H1 (cell line): Measurements from ENCODE around the gene ANGPTL5. TPM values are rescaled to one million over a fixed set of nuclear protein-coding genes. Genes with fewer than 3 reads are reported as not detected.

Experiments used
- CTCF ChIA-PET: fragments of 300-600 bp; sonication (Branson Sonifier 250); formaldehyde crosslinking; loops from one replicate; lab custom pipeline; 2021; ENCODE audit not compliant: partially characterized antibody; lab: Charles Lee
- POLR2A ChIA-PET: fragments of 300-600 bp; sonication (Branson Sonifier 250); formaldehyde crosslinking; loops from one replicate; lab custom pipeline; 2021; ENCODE audit warnings: inconsistent platforms; ENCODE audit not compliant: partially characterized antibody; lab: Charles Lee
- DNase-seq, 2 experiments: peaks; one replicate each; pipeline versions ENCODE4 v3.0.0 to v3.0.0-alpha.2; 2010 to 2022; ENCODE audit warnings: low spot score in 2 of 2, low read depth in 1 of 2, mixed read lengths in 1 of 2
- FAIRE-seq: peaks from 2 replicates; lab custom pipeline; 2011; peaks lifted over from hg19 to GRCh38; lab: Jason Lieb, UNC
- H2AFZ ChIP-seq: 2 replicates; pipeline ENCODE4 v1.8.1; 2012; ENCODE audit warnings: low read length, inconsistent platforms
- H2AK5ac ChIP-seq: 2 replicates; pipeline ENCODE4 v1.6.1; 2013; ENCODE audit warnings: low read depth, low read length
- H2BK120ac ChIP-seq: replicated peaks from 2 replicates; pipeline ENCODE3; 2013; ENCODE audit warnings: low read depth, low read length, inconsistent platforms
- H2BK12ac ChIP-seq: 2 replicates; pipeline ENCODE4 v1.6.1; 2013; ENCODE audit warnings: low read depth, low read length
- H2BK15ac ChIP-seq: 2 replicates; pipeline ENCODE4 v1.6.1; 2013; ENCODE audit warnings: low read length
- H2BK20ac ChIP-seq: 2 replicates; pipeline ENCODE4 v1.6.1; 2013; ENCODE audit warnings: low read length
- H2BK5ac ChIP-seq: 2 replicates; pipeline ENCODE4 v1.6.1; 2013; ENCODE audit warnings: low read depth, low read length
- H3K14ac ChIP-seq: 2 replicates; pipeline ENCODE4 v1.6.1; 2013; ENCODE audit warnings: inconsistent platforms; ENCODE audit not compliant: insufficient read length
- H3K18ac ChIP-seq: 2 replicates; pipeline ENCODE4 v1.6.1; 2013; ENCODE audit warnings: low read length; ENCODE audit errors: extremely low read depth
- H3K23ac ChIP-seq: 2 replicates; pipeline ENCODE4 v1.6.1; 2013; ENCODE audit warnings: inconsistent platforms; ENCODE audit not compliant: insufficient read length
- H3K23me2 ChIP-seq: 2 replicates; pipeline ENCODE4 v1.6.1; 2013; ENCODE audit warnings: low read depth, low read length
- H3K27ac ChIP-seq: 2 replicates; pipeline ENCODE4 v1.6.1; 2011; ENCODE audit warnings: low read depth, low read length, inconsistent platforms
- H3K27me3 ChIP-seq, 4 experiments: replicated peaks in 1 of 4; 1 replicate in 1 of 4; 2 replicates in 3 of 4; pipeline versions ENCODE4 v1.6.1 to v1.8.1; 2011 to 2013; ENCODE audit warnings: low read length in 3 of 4, mild to moderate bottlenecking in 3 of 4, inconsistent platforms in 2 of 4, mixed read lengths in 2 of 4, moderate library complexity in 1 of 4; ENCODE audit not compliant: control insufficient read depth in 3 of 4, insufficient read depth in 3 of 4; ENCODE audit errors: extremely low read depth in 1 of 4
- H3K36me3 ChIP-seq, 4 experiments: 2 replicates each; pipeline versions ENCODE4 v1.6.1 to v1.8.1; 2011 to 2013; ENCODE audit warnings: mild to moderate bottlenecking in 4 of 4, low read length in 3 of 4, moderate library complexity in 2 of 4, control low read depth in 1 of 4, inconsistent platforms in 1 of 4; ENCODE audit not compliant: insufficient read depth in 4 of 4, control insufficient read depth in 2 of 4
- H3K4ac ChIP-seq: replicated peaks from 2 replicates; pipeline ENCODE3; 2013; ENCODE audit warnings: low read length, low read depth, mixed read lengths, inconsistent platforms; ENCODE audit not compliant: insufficient read length
- H3K4me1 ChIP-seq, 4 experiments: replicated peaks in 1 of 4; 1 replicate in 1 of 4; 2 replicates in 3 of 4; pipeline versions ENCODE4 v1.6.1 to v1.8.1; 2011 to 2013; ENCODE audit warnings: low read length in 3 of 4, inconsistent platforms in 2 of 4, mixed read lengths in 1 of 4; ENCODE audit not compliant: insufficient read depth in 4 of 4, control insufficient read depth in 3 of 4
- H3K4me2 ChIP-seq, 2 experiments: 2 replicates each; pipeline versions ENCODE4 v1.6.1 to v1.8.1; 2011 to 2013; ENCODE audit warnings: low read depth in 2 of 2, low read length in 2 of 2, control low read depth in 1 of 2, inconsistent platforms in 1 of 2, mild to moderate bottlenecking in 1 of 2; ENCODE audit not compliant: insufficient read depth in 1 of 2
- H3K4me3 ChIP-seq, 4 experiments: fragments of 200-600, 300-600 bp in 1 of 4; sonication (generic), shearing (Covaris generic), sonication (Bioruptor Twin) in 1 of 4; 2 replicates each; pipeline versions ENCODE4 v1.5.1 to v1.8.1; 2011 to 2016; ENCODE audit warnings: low read length in 4 of 4, low read depth in 3 of 4, control low read depth in 2 of 4, inconsistent platforms in 2 of 4, mild to moderate bottlenecking in 2 of 4, mixed read lengths in 1 of 4, moderate library complexity in 1 of 4; ENCODE audit not compliant: insufficient read depth in 2 of 4; ENCODE audit errors: extremely low read depth in 1 of 4
- H3K56ac ChIP-seq: replicated peaks from 2 replicates; pipeline ENCODE3; 2013; ENCODE audit warnings: low read depth, mild to moderate bottlenecking, mixed read lengths, low read length, inconsistent platforms; ENCODE audit not compliant: insufficient read length
- H3K79me1 ChIP-seq: 2 replicates; pipeline ENCODE4 v1.6.1; 2013; ENCODE audit warnings: low read depth, low read length, control low read depth
- H3K79me2 ChIP-seq, 2 experiments: 2 replicates each; pipeline versions ENCODE4 v1.6.1 to v1.8.1; 2012 to 2013; ENCODE audit warnings: low read length in 2 of 2, mild to moderate bottlenecking in 2 of 2, inconsistent platforms in 1 of 2; ENCODE audit not compliant: insufficient read depth in 2 of 2, control insufficient read depth in 1 of 2
- H3K9ac ChIP-seq, 4 experiments: replicated peaks in 1 of 4; 1 replicate in 1 of 4; 2 replicates in 3 of 4; pipeline versions ENCODE4 v1.6.1 to v1.8.1; 2011 to 2013; ENCODE audit warnings: low read depth in 3 of 4, low read length in 3 of 4, control low read depth in 2 of 4, mild to moderate bottlenecking in 2 of 4, moderate library complexity in 2 of 4, inconsistent platforms in 1 of 4; ENCODE audit errors: extremely low read depth in 1 of 4
- H3K9me3 ChIP-seq, 2 experiments: 2 replicates each; pipeline versions ENCODE4 v1.6.1 to v1.8.1; 2012 to 2013; ENCODE audit warnings: mild to moderate bottlenecking in 2 of 2, moderate library complexity in 2 of 2, control low read depth in 1 of 2, inconsistent platforms in 1 of 2, low read depth in 1 of 2, low read length in 1 of 2, mixed read lengths in 1 of 2; ENCODE audit not compliant: insufficient read depth in 2 of 2
- H4K20me1 ChIP-seq, 2 experiments: replicated peaks in 1 of 2; 2 replicates each; pipeline versions ENCODE3 to v1.8.1; 2011 to 2013; ENCODE audit warnings: inconsistent platforms in 2 of 2, low read length in 2 of 2, mild to moderate bottlenecking in 1 of 2; ENCODE audit not compliant: insufficient read depth in 2 of 2, control insufficient read depth in 1 of 2
- H4K5ac ChIP-seq: 2 replicates; pipeline ENCODE4 v1.6.1; 2013; ENCODE audit warnings: low read length, low read depth, mixed read lengths, inconsistent platforms; ENCODE audit not compliant: insufficient read length
- H4K8ac ChIP-seq: 2 replicates; pipeline ENCODE4 v1.8.0; 2013; ENCODE audit warnings: mild to moderate bottlenecking, moderate library complexity, low read length, inconsistent platforms; ENCODE audit not compliant: insufficient read depth; ENCODE audit errors: extremely low read depth
- H4K91ac ChIP-seq: replicated peaks from 2 replicates; pipeline ENCODE3; 2013; ENCODE audit warnings: low read length, mixed read lengths, inconsistent platforms; ENCODE audit not compliant: insufficient read length
- KDM4A ChIP-seq: IDR thresholded peaks from one replicate; pipeline ENCODE4 v1.7.1; 2012; ENCODE audit warnings: low read depth, mild to moderate bottlenecking, moderate library complexity, low read length, inconsistent platforms; ENCODE audit not compliant: severe bottlenecking
- RAD21 ChIP-seq, 2 experiments: IDR thresholded peaks in 1 of 2; conservative IDR thresholded peaks in 1 of 2; 2 replicates each; pipeline ENCODE4 v1.6.1; 2011; ENCODE audit warnings: low read depth in 2 of 2, low read length in 2 of 2, improper control_type of control experiment in 1 of 2, inconsistent platforms in 1 of 2, mild to moderate bottlenecking in 1 of 2, moderate library complexity in 1 of 2
- SRF ChIP-seq: IDR thresholded peaks from 2 replicates; pipeline ENCODE4 v1.6.1; 2011; ENCODE audit warnings: mild to moderate bottlenecking, low read depth, low read length, moderate library complexity
- WGBS, 2 experiments: shearing (Covaris generic) in 1 of 2; methylation state at CpG; one replicate each; pipeline versions ENCODE4 v1.1.6 to v1.1.7; 2013 to 2015; ENCODE audit warnings: low lambda C conversion rate in 2 of 2, mixed read lengths in 2 of 2, inconsistent platforms in 1 of 2, low coverage in 1 of 2, missing lambda C conversion rate in 1 of 2; ENCODE audit not compliant: insufficient replicate concordance in 2 of 2, insufficient coverage in 1 of 2, insufficient read length in 1 of 2; ENCODE audit errors: extremely low coverage in 1 of 2, missing lambda C conversion rate in 1 of 2; 5-methylcytosine and 5-hydroxymethylcytosine counted together
- polyA plus RNA-seq, 7 experiments: library from polyadenylated mRNA; depleted of rRNA in 3 of 7; stranded (reverse) in 5 of 7; unstranded in 2 of 7; fragments of >200 nt in 5 of 7; fragments of 200-250 nt in 2 of 7; gene quantifications; 1 replicate in 5 of 7; 2 replicates in 1 of 7; 4 replicates in 1 of 7; pipeline versions ENCODE4 v1.2.1 to v1.2.3, GENCODE V29; 2011 to 2013; ENCODE audit warnings: missing spikeins in 2 of 7, mixed read lengths in 2 of 7
- total RNA-seq: library from RNA; stranded (reverse); fragmentation: NEBNext Ultra II Directional; extraction: Animal tissue kit (Norgen Biotek cat#: 25700); gene quantifications from 2 replicates; pipeline ENCODE4 v1.2.1, GENCODE V29; 2021

Gene ANGPTL5
- total and polyA plus RNA-seq, 2 of the 8 experiments (the other 6 are each of a cell fraction or from before 2014, with no cell fraction given): not detected

GRCh38 chr11:101848262-101848661, 68.1 kb downstream of the ANGPTL5 start:
- no peak overlapping the region for H3K4me2 ChIP-seq
- H4K5ac ChIP-seq: no peak overlapping the region
- H3K79me2 ChIP-seq: no peaks in the 10 kb centered on the region
- TF ChIP-seq RAD21 (IDR thresholded peaks at IDR 0.05 in 1 of 2, conservative IDR thresholded peaks at IDR 0.05 in 1 of 2; ENCODE audit: low read depth in 2 of 2, low read length in 2 of 2) (peak in 1 of 2 experiments; percentile 30; a peak in 3 of 4 replicates), SRF (no peak), KDM4A (no peak)
- FAIRE-seq (no peak), DNase-seq (no peak)
- no peaks in the 10 kb centered on the region for H3K23me2 ChIP-seq
- no peak overlapping the region for H2BK12ac ChIP-seq
- H3K27ac ChIP-seq: no peak overlapping the region
- no peaks in the 10 kb centered on the region for H3K4me1 ChIP-seq
- H2BK120ac ChIP-seq: no peak overlapping the region
- no peak overlapping the region for H2AK5ac ChIP-seq
- H2BK20ac ChIP-seq: no peak overlapping the region
- no peak overlapping the region for H4K8ac ChIP-seq
- H3K18ac ChIP-seq: no peak overlapping the region
- H3K4me3 ChIP-seq: no peak overlapping the region
- POLR2A ChIA-PET: no interaction called here
- no peaks in the 10 kb centered on the region for H3K79me1 ChIP-seq
- H4K91ac ChIP-seq: no peak overlapping the region
- no peak overlapping the region for H3K4ac ChIP-seq
- H2BK5ac ChIP-seq: no peak overlapping the region
- no peak overlapping the region for H3K23ac ChIP-seq
- no peak overlapping the region for H3K14ac ChIP-seq
- WGBS, 2 experiments: 56% methylated on average over 2 of the region's 2 CpGs; no CpG with 5 or more reads in 1 of the 2 experiments
- H3K56ac ChIP-seq: no peak overlapping the region
- CTCF ChIA-PET: interaction anchor here (0.6 to 3.9 kb wide), 14 partner anchors 8 to 418 kb away, joined by 3 to 38 read pairs (median 4); no protein-coding TSS in a partner anchor
- H2AFZ ChIP-seq: no peak overlapping the region
- no peaks in the 10 kb centered on the region for H4K20me1 ChIP-seq
- H3K9ac ChIP-seq: no peak overlapping the region
- H3K27me3 ChIP-seq: no peaks in the 10 kb centered on the region
- peaks cover 6 to 14% of the 10 kb centered on the region in 2 experiments for H3K9me3 ChIP-seq
- no peak overlapping the region for H2BK15ac ChIP-seq
- H3K36me3 ChIP-seq: no peaks in the 10 kb centered on the region
